AG04449 (cell line): ENCODE measurements around the gene MEGF11.

ENCODE experiments used
- CTCF ChIA-PET: fragments of 350-600 bp; formaldehyde crosslinking; extraction: SDS; loops from one replicate; lab custom pipeline; 2021; ENCODE audit warnings: antibody characterized with exemption; lab: Yijun Ruan, JAX
- POLR2A ChIA-PET: fragments of 400-600, 350-600 bp; formaldehyde crosslinking; extraction: SDS; loops from one replicate; lab custom pipeline; 2020; ENCODE audit warnings: antibody characterized with exemption, inconsistent platforms; lab: Yijun Ruan, JAX
- DNase-seq: peaks from one replicate; pipeline ENCODE4 v3.0.0-alpha.2; 2010; ENCODE audit warnings: low read depth, low spot score
- H3K4me3 ChIP-seq: 2 replicates; pipeline ENCODE4 v1.5.1; 2011; ENCODE audit warnings: low read depth, mild to moderate bottlenecking, control low read depth, low read length
- TF ChIP-seq, protein P1 (sequence below): IDR thresholded peaks from one replicate; pipeline ENCODE4 v1.5.1; 2011; ENCODE audit warnings: mild to moderate bottlenecking, moderate library complexity, low read length, control low read depth, inconsistent platforms; ENCODE audit not compliant: insufficient read depth; ENCODE audit errors: missing control alignments

The MEGF11 gene

DNA sequence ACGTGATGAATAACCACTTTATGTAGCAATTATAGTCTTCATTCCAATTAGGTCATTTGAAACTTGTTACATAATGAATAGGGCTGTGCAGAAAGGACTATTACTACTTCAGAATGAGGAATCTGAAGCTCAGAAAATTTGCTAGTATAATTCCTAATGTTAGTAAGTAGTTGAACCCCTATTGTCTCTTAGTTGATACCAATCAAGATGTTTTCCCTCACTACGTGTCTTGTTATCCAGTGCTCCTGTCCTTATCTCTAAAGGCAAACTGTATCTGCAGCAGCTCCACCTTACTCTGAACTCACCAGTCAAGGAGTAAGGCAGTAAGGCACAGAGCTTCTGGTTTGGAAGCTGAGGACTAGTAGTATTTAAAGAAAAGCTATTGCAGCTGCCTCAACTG is 352.2 kb downstream of the MEGF11 start:
- no peak for DNase-seq
- POLR2A ChIA-PET, result no interaction called here
- H3K4me3 ChIP-seq, result no peak overlapping the region
- CTCF ChIA-PET, result interaction anchor here (0.9 to 1.1 kb wide), 2 partner anchors 15 to 32 kb away, joined by 4 read pairs; partner anchors contain the start of gene RAB11A
- TF ChIP-seq, protein P1, sequence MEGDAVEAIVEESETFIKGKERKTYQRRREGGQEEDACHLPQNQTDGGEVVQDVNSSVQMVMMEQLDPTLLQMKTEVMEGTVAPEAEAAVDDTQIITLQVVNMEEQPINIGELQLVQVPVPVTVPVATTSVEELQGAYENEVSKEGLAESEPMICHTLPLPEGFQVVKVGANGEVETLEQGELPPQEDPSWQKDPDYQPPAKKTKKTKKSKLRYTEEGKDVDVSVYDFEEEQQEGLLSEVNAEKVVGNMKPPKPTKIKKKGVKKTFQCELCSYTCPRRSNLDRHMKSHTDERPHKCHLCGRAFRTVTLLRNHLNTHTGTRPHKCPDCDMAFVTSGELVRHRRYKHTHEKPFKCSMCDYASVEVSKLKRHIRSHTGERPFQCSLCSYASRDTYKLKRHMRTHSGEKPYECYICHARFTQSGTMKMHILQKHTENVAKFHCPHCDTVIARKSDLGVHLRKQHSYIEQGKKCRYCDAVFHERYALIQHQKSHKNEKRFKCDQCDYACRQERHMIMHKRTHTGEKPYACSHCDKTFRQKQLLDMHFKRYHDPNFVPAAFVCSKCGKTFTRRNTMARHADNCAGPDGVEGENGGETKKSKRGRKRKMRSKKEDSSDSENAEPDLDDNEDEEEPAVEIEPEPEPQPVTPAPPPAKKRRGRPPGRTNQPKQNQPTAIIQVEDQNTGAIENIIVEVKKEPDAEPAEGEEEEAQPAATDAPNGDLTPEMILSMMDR, result no peak

DNA sequence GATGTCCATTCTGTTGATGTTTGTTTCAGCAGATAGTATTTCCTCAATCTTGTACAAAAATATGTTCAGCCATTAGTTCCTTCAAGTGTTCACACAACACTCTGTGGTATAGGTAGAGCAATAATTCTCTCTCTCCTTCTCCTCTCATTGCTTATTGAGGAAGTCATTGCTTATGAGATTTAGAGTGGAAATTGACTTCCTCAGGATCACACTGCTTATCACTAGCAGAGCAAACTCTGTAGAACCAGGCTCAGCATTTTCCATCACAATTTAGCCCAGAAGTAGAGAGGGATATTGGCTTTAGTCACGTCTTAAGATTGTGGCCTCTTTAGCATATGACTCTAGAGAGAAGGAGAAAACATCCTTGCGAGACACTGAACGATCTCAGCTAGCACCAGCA is 353.1 kb downstream of the MEGF11 start:
- DNase-seq, result no peak
- no peak overlapping the region for H3K4me3 ChIP-seq
- TF ChIP-seq, protein P1, result no peak
- ChIA-PET POLR2A (no interaction called here), CTCF (interaction anchor here (1.6 kb wide), 1 partner anchor 44 kb away, joined by 6 read pairs; no protein-coding TSS in a partner anchor)

DNA sequence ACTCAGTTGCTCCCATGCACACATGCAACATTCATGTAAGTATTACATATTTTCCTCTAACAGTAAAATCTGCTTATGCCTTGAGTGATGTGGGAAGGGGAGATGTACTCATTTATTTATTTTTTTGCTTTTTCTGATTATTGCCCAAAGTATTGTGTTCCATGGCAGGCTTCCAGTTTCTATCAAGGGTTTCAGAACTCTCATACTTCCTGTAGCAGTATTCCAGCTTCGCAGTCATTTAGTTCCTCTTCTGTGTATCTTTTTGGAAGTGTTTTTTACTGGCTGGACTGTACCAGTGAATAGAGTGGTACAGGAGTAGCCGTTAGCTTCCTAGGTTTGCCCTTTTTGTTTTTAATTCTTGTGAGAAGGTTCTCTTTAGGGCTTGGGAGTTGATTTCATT is 357.3 kb downstream of the MEGF11 start:
- POLR2A ChIA-PET, result no interaction called here
- DNase-seq, result no peak
- CTCF ChIA-PET, result interaction anchor here (1.4 to 2.1 kb wide), 2 partner anchors 10 to 40 kb away, joined by 4 to 6 read pairs; no protein-coding TSS in a partner anchor
- TF ChIP-seq, protein P1, result no peak
- H3K4me3 ChIP-seq, result no peak overlapping the region

DNA sequence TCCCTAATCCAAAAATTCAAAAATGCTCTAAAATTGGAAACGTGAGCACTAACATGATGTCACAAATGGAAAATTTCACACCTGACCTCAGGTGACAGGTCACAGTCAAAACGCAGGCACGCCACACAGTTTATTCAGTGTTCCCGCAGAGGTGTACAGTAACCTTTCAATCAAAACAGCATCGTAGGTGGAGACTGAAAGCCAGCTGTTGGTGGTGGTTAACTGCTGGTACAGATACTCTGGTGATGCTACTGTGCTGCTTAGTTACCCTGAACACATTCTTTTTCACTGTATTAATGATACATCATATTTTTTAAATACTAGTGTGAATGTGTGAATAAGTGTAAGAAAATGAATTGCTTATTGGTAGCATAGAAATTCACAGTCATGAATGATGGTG is 360.5 kb downstream of the MEGF11 start:
- no peak overlapping the region for H3K4me3 ChIP-seq
- POLR2A ChIA-PET, result no interaction called here
- CTCF ChIA-PET, result no interaction called here
- DNase-seq, result no peak
- TF ChIP-seq, protein P1, result no peak

DNA sequence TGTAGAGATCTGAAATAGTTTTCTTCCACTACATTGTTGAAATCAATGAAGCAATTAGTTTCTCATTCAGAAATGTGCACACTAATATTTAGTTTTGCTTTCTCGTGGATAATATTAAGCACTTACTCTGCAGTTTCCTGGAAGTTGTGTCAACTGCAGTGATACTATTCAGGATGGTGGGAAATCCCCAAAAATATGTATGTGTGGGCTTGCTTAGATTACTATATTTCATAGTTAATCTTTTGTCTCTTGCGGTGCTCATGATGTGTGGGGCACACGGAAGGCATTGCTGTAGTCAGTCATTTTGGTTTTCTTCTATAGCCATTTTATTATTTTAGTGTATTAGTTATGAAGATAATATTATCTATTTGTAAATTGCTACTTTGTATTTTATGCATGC is 364.6 kb downstream of the MEGF11 start:
- DNase-seq, result no peak
- H3K4me3 ChIP-seq, result no peak overlapping the region
- POLR2A ChIA-PET, result no interaction called here
- CTCF ChIA-PET, result no interaction called here
- TF ChIP-seq, protein P1, result no peak

DNA sequence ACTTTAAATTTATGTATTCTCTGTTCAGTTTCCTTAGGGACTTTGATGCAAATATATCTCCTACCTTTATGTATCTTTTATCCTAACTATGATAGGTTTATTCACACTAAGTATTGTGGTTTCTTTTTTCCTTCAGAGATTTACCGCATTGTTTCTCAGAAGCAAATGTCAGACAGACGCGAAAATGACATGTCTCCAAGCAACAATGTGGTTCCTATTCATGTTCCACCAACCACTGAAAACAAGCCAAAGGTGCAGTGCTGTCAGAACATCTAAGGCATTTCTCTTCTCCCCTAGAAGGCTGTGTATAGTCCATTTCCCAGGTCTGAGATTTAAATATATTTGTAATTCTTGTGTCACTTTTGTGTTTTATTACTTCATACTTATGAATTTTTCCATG is 366.0 kb downstream of the MEGF11 start:
- H3K4me3 ChIP-seq, result no peak overlapping the region
- ChIA-PET POLR2A (no interaction called here), CTCF (no interaction called here)
- DNase-seq, result no peak
- TF ChIP-seq, protein P1, result no peak
